Testis (tissue), 3 donors: ENCODE data around the gene TEX2. TPM values are rescaled to one million over a fixed set of nuclear protein-coding genes. Genes with fewer than 3 reads are reported as not detected.
A peak's percentile ranks its signal among the peaks of the same experiment; 100 is the strongest.

Experiments used
- DNase-seq: peaks from one replicate; pipeline ENCODE4 v3.0.0-alpha.2; 2019
- H3K27ac ChIP-seq, 2 donors: fragments of 200-600 bp; sonication (generic); one replicate each; pipeline ENCODE4 v1.5.1; 2019
- H3K27me3 ChIP-seq: fragments of 200-600 bp; sonication (generic); one replicate; pipeline ENCODE4 v1.5.1; 2019
- H3K36me3 ChIP-seq: fragments of 200-600 bp; sonication (generic); one replicate; pipeline ENCODE4 v1.5.1; 2017; ENCODE audit warnings: low read depth; ENCODE audit errors: missing control alignments
- H3K4me1 ChIP-seq: fragments of 200-600 bp; sonication (generic); one replicate; pipeline ENCODE4 v1.5.1; 2019
- H3K4me3 ChIP-seq, 2 donors: fragments of 200-600 bp; sonication (generic); one replicate each; pipeline ENCODE4 v1.5.1; 2017 to 2019
- H3K9me3 ChIP-seq: fragments of 200-600 bp; sonication (generic); one replicate; pipeline ENCODE4 v1.5.1; 2017
- POLR2A ChIP-seq: fragments of 450-650 bp; IDR thresholded peaks from one replicate; pipeline ENCODE4 v1.6.1; 2017; ENCODE audit warnings: antibody characterized with exemption, mild to moderate bottlenecking, moderate library complexity
- WGBS, 2 donors: methylation state at CpG; one replicate each; pipeline ENCODE4 v1.1.5; 2018; 5-methylcytosine and 5-hydroxymethylcytosine counted together
- intact Hi-C: fragments of 100-400 bp; cut with DNase I; formaldehyde crosslinking; loops from one replicate; pipeline ENCODE4 v1.15.1; 2023; ENCODE audit warnings: low total_unique reads
- polyA plus RNA-seq: library from polyadenylated mRNA; stranded (reverse); fragments of 350-450 nt; fragmentation: Illumina TruSeq; extraction: RNeasy Lipid Tissue Mini Kit (QIAGEN cat#74804); gene quantifications from one replicate; pipeline ENCODE4 v1.2.3, GENCODE V29; 2014; ENCODE audit warnings: low read depth, low replicate concordance; ENCODE audit not compliant: insufficient read depth
- total RNA-seq, 2 donors: library from RNA; depleted of rRNA; stranded (reverse); fragments of >200 nt; gene quantifications; one replicate each; pipeline ENCODE4 v1.2.3, GENCODE V29; 2016
- TF ChIP-seq, protein P1 (sequence below), 3 experiments: fragments of 450-650 bp in 2 of 3; fragments of 200-600 bp in 1 of 3; sonication (generic) in 1 of 3; IDR thresholded peaks; one replicate each; pipeline ENCODE4 v1.5.1; 2016 to 2019; ENCODE audit warnings: antibody characterized with exemption in 3 of 3, mild to moderate bottlenecking in 2 of 3, moderate library complexity in 1 of 3

TEX2 gene
- total and polyA plus RNA-seq, 3 donors from 2014 or later: 66.0 to 136 (median 99.9) TPM

DNA sequence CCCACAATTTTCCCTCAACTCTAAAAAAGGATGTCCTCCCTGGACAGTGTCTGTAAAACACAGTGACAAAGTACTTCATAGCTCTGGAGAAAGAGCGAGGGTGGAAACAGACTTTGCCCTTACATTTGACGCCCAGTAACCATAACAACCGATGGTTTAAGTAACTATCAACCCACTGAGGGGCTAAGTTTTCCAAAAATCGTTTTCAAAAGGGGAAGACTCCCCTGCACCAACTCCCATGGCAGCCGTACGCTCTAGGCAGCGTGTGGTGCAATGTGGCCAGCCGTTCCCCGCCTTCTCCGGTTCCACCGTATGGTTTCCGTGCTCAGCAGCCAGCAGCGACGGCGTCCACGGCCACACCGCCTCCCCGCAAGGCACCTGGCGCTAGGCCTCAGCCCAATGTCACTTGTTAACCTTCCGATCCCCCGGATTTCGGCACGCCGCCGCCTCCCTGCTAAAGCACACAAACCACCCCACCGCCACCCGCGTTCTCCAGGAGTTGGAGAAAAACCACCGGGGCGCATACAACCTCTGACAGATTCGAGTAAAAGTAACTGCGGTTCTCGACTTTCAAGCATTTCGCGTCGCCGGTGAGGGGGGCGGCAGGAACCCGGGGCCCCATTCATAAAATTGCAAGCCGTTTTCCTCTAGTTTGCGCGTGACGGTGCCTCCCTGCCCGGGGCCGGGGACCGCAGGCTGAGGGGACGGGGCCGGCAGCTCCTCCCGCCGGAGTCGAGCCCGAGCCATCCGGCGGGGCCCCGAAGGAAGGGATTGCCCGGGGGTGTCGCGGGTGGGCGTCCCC lies 661 bp downstream of the TEX2 start:
- 1% methylated on average over 29 to 45 of the region's 59 CpGs for WGBS, 2 donors
- intact Hi-C loops: no loop called here
- Histone ChIP-seq H3K4me1 (peaks cover 20% of the 10 kb centered on the region), H3K4me3 (peak overlapping the region; percentile 97 to 99), H3K9me3 (no peaks in the 10 kb centered on the region), H3K36me3 (no peaks in the 10 kb centered on the region), H3K27ac (peak overlapping the region; percentile 73 to 86), H3K27me3 (no peaks in the 10 kb centered on the region)
- TF ChIP-seq POLR2A: no peak
- TF ChIP-seq, protein P1, sequence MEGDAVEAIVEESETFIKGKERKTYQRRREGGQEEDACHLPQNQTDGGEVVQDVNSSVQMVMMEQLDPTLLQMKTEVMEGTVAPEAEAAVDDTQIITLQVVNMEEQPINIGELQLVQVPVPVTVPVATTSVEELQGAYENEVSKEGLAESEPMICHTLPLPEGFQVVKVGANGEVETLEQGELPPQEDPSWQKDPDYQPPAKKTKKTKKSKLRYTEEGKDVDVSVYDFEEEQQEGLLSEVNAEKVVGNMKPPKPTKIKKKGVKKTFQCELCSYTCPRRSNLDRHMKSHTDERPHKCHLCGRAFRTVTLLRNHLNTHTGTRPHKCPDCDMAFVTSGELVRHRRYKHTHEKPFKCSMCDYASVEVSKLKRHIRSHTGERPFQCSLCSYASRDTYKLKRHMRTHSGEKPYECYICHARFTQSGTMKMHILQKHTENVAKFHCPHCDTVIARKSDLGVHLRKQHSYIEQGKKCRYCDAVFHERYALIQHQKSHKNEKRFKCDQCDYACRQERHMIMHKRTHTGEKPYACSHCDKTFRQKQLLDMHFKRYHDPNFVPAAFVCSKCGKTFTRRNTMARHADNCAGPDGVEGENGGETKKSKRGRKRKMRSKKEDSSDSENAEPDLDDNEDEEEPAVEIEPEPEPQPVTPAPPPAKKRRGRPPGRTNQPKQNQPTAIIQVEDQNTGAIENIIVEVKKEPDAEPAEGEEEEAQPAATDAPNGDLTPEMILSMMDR (IDR thresholded peaks at IDR 0.05): no peak
- DNase-seq: peak; percentile 50

DNA sequence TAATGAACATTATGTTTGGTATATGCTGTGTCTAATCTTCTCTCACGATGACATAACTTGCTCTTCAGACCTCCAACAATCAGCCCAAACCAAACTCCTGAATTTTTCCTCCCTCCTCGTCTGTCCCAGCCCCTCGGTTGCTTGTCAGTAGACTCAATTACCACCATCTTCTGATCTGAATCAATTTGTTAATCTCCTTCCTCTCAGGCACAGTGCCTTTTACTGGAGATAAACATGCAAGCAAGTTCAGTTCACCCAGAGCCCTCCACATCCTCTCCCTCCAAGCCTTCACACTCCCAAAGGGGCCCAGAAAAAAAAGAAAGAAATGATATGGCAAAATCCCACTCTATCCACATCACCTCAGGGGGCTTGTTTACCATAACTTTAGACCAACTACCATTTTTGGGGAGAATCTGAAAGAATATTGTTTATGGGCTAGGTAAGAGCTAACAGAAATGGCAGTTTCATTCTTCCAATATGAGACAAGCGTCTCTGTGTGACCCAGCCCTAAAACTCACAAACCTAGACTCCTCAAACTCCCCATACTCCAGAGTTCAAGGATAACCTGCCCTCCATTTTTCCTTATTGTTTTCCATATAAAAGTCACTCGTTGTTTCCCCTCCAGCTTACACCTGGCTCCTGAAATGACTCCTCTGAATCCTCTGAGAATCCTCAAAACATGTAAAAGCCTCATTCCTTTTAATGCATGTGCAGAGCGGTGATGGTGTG lies 1.5 kb downstream of the TEX2 start:
- DNase-seq: no peak
- Histone ChIP-seq H3K27ac (no peak overlapping the region), H3K4me1 (peaks cover 20% of the 10 kb centered on the region), H3K4me3 (peak overlapping the region; percentile 97 to 99), H3K36me3 (no peaks in the 10 kb centered on the region), H3K9me3 (no peaks in the 10 kb centered on the region), H3K27me3 (no peaks in the 10 kb centered on the region)
- 49 to 56% methylated on average over 6 of the region's 6 CpGs for WGBS, 2 donors
- intact Hi-C loops: no loop called here
- TF ChIP-seq POLR2A: no peak
- TF ChIP-seq, protein P1 (IDR thresholded peaks at IDR 0.05): no peak

DNA sequence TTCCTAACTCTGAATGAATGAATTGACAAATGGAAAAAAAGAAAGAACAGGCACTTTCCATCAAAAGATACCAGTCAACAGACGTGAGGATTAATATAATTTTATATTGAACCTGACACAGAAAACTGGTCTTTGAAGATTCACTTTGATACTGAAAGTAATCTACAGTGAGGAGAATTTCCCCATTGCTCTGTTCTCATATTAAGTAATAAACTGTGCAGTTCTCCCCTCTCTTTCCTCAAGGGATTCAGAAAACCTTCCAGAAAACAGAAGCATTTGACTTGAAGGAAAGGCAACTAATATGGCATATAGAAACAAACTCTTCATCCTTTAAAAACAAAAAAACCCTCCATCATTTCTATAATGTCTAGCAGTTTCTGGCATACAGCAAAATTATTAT lies 2.2 kb downstream of the TEX2 start:
- intact Hi-C loops: no loop called here
- H3K4me1 ChIP-seq: peaks cover 20% of the 10 kb centered on the region
- TF ChIP-seq, protein P1 (IDR thresholded peaks at IDR 0.05): no peak
- TF ChIP-seq POLR2A: no peak
- no peak overlapping the region for H3K4me3 ChIP-seq
- H3K27ac ChIP-seq: no peak overlapping the region
- no peak for DNase-seq
- WGBS, 2 donors: 50 to 59% methylated on average over 1 of the region's 1 CpG
- H3K27me3 ChIP-seq: no peaks in the 10 kb centered on the region
- no peaks in the 10 kb centered on the region for H3K9me3 ChIP-seq
- no peaks in the 10 kb centered on the region for H3K36me3 ChIP-seq

DNA sequence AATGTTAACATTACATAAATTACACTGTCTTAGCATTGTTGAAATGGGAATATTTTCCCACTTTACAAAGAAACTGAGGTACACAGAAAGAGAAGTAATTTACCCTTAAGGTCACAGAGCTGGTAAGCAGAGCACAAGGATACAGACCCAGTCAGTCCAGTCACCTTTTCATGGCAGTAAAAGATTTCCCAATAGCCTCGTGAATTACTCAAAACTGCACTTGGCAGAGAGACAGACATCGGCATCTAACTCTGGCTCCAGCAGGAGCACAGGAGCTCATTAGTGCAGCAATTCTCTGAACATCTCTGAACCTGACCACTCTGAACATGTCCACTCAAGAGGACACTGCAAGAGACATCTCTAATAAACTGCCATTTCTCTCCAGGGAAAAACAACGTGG lies 3.1 kb downstream of the TEX2 start:
- DNase-seq: no peak
- no peaks in the 10 kb centered on the region for H3K36me3 ChIP-seq
- 66% methylated on average over 3 of the region's 3 CpGs for WGBS, 2 donors
- intact Hi-C loops: no loop called here
- no peak for TF ChIP-seq POLR2A
- TF ChIP-seq, protein P1 (IDR thresholded peaks at IDR 0.05): no peak
- H3K9me3 ChIP-seq: no peaks in the 10 kb centered on the region
- H3K27me3 ChIP-seq: no peaks in the 10 kb centered on the region
- H3K4me1 ChIP-seq: peaks cover 20% of the 10 kb centered on the region
- no peak overlapping the region for H3K27ac ChIP-seq
- H3K4me3 ChIP-seq: no peak overlapping the region
